Endothelial cell of hepatic sinusoid (primary cell): Measurements from ENCODE around the gene PLEKHG5.
"Not testable (repeated sequence)": the region's sequence is repeated elsewhere in the genome, so short reads cannot be mapped to it uniquely, and the experiment has no call there.

Experiments used
- in situ Hi-C: cut with HindIII; loops from 2 replicates; pipeline ENCODE4 v1.10.0; 2017; ENCODE audit warnings: low sequenced_read_pairs

Gene PLEKHG5

GRCh38 chr1:6447818-6448748, 43.4 kb downstream of the PLEKHG5 start:
- in situ Hi-C loops: no loop called here

- in situ Hi-C loops: no loop called here
Observed at GRCh38 chr1:6447016-6447817, 44.2 kb downstream of the PLEKHG5 start.

- in situ Hi-C loops: no loop called here
Observed at GRCh38 chr1:6446665-6447015, 44.8 kb downstream of the PLEKHG5 start.

- in situ Hi-C loops: not testable (repeated sequence)
Observed at GRCh38 chr1:6445929-6446328, 45.5 kb downstream of the PLEKHG5 start.

GRCh38 chr1:6445062-6445763, 46.3 kb downstream of the PLEKHG5 start:
- in situ Hi-C loops: no loop called here

- in situ Hi-C loops: no loop called here
Observed at GRCh38 chr1:6444377-6444776, 47.1 kb downstream of the PLEKHG5 start.

GRCh38 chr1:6443339-6444115, 47.9 kb downstream of the PLEKHG5 start:
- in situ Hi-C loops: no loop called here

- in situ Hi-C loops: no loop called here
Observed at GRCh38 chr1:6441586-6441985, 49.9 kb downstream of the PLEKHG5 start.

- in situ Hi-C loops: no loop called here
Observed at GRCh38 chr1:6440198-6441126, 51.0 kb downstream of the PLEKHG5 start.

GRCh38 chr1:6438047-6438525, 53.4 kb downstream of the PLEKHG5 start:
- in situ Hi-C loops: no loop called here

GRCh38 chr1:6437012-6437700, 54.3 kb downstream of the PLEKHG5 start:
- in situ Hi-C loops: not testable (repeated sequence)

GRCh38 chr1:6436277-6436676, 55.2 kb downstream of the PLEKHG5 start:
- in situ Hi-C loops: not testable (repeated sequence)

- in situ Hi-C loops: no loop called here
Observed at GRCh38 chr1:6435547-6435946, 55.9 kb downstream of the PLEKHG5 start.

- in situ Hi-C loops: no loop called here
Observed at GRCh38 chr1:6435129-6435528, 56.3 kb downstream of the PLEKHG5 start.

- in situ Hi-C loops: loop anchor here (5.0 kb wide), 1 partner anchor 72 kb away; no protein-coding TSS in a partner anchor
Observed at GRCh38 chr1:6434186-6434585, 57.3 kb downstream of the PLEKHG5 start.

- in situ Hi-C loops: loop anchor here (5.0 kb wide), 1 partner anchor 70 kb away; no protein-coding TSS in a partner anchor
Observed at GRCh38 chr1:6431645-6432579, 59.6 kb downstream of the PLEKHG5 start.

- in situ Hi-C loops: loop anchor here (5.0 kb wide), 1 partner anchor 68 kb away; no protein-coding TSS in a partner anchor
Observed at GRCh38 chr1:6429660-6430411, 61.6 kb downstream of the PLEKHG5 start.
